Measurements from ENCODE around the gene ST3GAL3.
"Not testable (repeated sequence)": the region's sequence is repeated elsewhere in the genome, so short reads cannot be mapped to it uniquely, and the experiment has no call there.

ST3GAL3 gene

GRCh38 chr1:43828574-43828973 lies 121.2 kb downstream of the ST3GAL3 start:
- DNase-seq = no peak

DNA sequence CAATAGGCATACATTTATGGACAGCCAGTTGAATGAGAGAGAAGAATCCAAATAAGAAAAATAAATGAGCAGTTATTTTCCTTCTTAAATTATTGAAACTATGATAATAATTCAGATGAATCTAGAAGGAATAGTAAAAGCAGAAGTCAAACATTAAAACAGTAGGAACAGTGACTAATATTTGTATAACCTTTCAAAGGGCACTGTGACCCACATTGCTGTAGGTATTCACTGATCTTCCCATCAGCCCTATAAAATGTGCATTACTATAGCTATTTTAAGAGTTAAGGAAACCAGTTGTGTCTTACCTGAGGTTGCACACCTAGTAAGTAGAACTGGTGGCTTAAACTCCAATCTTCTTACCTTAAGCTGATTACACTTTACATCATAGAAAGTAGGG lies 123.5 kb downstream of the ST3GAL3 start:
- DNase-seq = no peak

GRCh38 chr1:43831851-43832250 lies 124.5 kb downstream of the ST3GAL3 start:
- DNase-seq = no peak

- no peak for DNase-seq
Measured at GRCh38 chr1:43832255-43832654, 124.9 kb downstream of the ST3GAL3 start.

- DNase-seq = no peak
Measured at GRCh38 chr1:43832998-43833397, 125.7 kb downstream of the ST3GAL3 start.

GRCh38 chr1:43833902-43834279 lies 126.6 kb downstream of the ST3GAL3 start:
- DNase-seq = not testable (repeated sequence)

- no peak for DNase-seq
Measured at GRCh38 chr1:43834280-43835081, 127.1 kb downstream of the ST3GAL3 start.

GRCh38 chr1:43835082-43836021 lies 128.0 kb downstream of the ST3GAL3 start:
- DNase-seq = no peak

DNA sequence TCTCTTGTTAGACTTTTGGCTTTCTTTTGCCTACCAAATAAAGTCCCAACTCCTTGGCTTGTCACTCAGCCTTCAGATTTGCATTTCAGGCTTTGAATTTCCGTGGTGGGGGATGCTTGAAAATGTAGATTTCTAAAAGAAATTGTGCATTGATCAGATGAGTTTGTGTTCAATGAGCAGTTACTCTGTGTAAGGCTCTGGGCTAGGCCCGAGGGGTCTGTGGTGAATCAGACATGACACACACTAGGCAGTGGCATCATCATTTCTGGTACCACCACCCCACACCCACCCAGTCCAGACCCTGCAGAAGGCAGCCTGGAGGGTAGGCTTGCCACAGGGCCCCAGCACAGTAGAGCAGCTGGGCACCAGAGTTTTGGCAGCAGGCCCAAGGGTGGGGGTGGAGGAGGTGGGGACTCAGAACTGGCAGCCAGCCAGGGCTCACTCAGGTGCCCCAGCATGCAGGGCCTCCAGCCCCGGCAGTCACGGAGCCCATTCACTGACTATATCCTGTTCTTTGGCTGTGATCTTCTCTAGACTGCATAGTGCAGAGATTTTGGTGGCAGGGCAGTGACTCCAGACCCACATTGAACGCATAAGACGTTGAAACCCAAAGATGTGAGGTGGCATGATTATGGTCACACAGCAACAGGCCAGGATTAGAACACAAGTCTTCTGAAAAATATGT lies 129.1 kb downstream of the ST3GAL3 start:
- peak; percentile 93 for DNase-seq

DNA sequence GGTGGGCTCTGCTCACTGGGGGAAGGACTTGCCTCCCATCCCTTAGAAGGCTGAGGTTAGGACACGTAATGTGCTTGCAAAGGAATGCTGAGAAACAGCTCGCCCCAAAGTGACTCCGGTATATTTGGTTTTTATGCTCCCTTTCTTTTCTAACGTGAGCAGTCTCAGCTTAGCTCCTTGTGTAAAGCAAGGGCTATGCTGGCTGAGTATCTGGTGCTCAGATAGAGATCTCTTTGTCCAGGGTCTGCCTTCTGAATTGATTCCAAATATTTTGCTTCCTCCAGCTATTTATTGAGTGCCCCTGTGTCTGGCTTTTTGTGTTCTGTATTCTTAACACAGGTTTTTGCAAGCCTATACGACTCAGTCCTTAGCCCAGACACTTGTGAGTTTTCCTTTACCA lies 131.7 kb downstream of the ST3GAL3 start:
- no peak for DNase-seq

DNA sequence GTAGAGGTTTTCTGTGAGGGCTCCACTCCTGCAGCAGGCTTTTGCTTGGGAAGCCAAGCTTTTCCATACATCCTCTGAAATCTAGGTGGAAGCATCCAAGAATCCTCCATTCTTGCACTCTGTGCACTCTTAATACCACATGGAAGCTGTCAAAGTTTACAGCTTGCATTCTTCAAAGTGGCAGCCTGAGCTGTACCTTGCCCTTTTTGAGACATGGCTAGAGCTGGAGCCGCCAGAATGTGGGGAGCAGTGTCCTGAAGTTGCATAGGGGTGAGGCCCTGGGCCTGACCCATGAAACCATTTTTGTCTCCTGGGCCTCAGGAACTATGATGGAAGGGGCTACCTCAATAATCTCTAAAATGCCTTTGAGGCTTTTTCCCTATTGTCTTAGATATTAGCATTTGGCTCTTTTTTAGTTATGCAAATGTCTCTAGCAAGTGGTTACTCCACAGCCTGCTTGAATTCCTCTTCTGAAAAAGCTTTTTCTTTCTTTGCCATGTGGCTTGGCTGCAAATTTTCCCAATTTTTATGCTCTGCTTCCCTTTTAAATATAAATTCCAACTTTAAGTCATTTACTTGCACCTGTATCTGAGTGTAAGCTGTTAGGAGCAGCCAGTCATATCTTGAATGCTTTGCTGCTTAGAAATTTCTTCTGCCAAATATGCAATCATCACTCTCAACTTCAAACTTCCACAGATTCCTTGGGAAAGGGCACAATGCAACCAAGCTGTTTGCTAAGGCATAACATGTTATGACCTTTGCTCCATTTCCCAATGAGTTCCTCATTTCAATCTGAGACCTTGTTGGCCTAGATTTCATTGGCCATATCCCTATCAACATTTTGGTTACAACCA lies 134.2 kb downstream of the ST3GAL3 start:
- no peak for DNase-seq

DNA sequence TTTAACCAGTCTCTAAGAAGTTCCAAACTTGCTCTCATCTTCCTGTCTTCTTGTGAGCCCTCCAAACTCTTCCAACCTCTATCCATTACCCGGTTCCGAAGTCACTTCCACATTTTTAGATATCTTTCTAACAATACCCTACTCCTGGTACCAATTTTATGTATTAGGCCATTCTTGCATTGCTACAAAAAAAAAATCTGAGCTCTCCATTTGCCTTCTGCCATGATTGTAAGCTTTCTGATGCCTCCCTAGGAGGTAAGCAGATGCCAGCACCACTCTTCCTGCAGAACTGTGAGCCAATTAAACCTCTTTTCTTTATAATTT lies 134.8 kb downstream of the ST3GAL3 start:
- DNase-seq = no peak

DNA sequence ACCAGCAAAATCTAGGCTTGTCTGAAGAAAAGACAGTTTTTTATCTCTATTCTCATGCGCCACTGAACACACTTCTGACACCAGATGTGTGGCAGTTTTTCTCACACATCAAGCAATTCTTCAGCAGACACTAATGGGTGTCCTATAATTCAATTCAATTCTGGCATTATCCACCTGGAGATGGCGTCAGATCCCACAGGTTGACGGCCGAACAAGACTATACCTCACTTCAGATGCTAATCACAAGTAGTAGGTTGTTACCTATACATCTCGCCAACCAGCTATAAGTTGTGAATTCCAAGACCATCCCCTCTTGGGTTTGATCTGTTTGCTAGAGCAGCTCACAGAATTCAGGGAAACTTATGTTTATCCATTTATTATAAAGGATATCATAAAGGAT lies 136.3 kb downstream of the ST3GAL3 start:
- no peak for DNase-seq

DNA sequence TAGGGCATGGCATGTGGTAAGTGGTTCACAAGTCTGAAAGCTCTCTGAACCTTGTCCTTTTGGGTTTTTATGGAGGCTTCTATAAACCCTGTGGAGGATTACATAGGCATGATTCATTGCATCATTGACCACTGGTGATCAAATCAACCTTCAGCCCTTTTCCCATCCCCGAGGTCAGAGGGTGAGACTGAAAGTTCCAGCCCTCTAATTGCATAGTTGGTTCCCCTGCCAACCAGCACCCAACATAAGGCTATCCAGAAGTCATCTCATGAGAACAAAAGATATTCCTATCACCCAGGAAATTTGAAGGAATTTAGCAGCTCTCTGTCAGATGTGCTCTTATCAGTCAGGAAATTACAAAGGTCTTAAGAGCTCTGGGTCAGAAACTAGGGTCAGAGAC lies 136.8 kb downstream of the ST3GAL3 start:
- DNase-seq = no peak

GRCh38 chr1:43847290-43847689 lies 140.0 kb downstream of the ST3GAL3 start:
- no peak for DNase-seq

DNA sequence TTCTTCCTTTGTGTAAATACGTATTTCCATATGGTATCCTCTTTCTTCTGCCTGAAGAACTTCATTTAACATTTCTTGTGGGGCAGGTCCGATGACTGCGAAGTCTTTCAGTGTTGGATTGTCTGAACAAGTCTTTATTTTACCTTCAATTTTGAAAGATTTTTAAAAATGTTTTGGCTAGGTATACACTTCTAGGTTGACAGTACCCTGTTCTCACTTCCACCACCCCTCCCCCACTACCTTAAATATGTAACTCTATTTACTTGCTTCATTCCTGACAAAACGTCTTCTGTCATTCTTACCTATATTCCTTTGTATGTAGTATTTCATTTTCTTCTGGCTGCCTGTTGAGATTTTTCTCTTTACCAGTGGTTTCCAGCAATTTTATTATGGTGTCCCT lies 140.5 kb downstream of the ST3GAL3 start:
- DNase-seq = no peak

- no peak for DNase-seq
Measured at GRCh38 chr1:43849670-43850069, 142.3 kb downstream of the ST3GAL3 start.

GRCh38 chr1:43850591-43851233 lies 143.4 kb downstream of the ST3GAL3 start:
- DNase-seq = no peak

DNA sequence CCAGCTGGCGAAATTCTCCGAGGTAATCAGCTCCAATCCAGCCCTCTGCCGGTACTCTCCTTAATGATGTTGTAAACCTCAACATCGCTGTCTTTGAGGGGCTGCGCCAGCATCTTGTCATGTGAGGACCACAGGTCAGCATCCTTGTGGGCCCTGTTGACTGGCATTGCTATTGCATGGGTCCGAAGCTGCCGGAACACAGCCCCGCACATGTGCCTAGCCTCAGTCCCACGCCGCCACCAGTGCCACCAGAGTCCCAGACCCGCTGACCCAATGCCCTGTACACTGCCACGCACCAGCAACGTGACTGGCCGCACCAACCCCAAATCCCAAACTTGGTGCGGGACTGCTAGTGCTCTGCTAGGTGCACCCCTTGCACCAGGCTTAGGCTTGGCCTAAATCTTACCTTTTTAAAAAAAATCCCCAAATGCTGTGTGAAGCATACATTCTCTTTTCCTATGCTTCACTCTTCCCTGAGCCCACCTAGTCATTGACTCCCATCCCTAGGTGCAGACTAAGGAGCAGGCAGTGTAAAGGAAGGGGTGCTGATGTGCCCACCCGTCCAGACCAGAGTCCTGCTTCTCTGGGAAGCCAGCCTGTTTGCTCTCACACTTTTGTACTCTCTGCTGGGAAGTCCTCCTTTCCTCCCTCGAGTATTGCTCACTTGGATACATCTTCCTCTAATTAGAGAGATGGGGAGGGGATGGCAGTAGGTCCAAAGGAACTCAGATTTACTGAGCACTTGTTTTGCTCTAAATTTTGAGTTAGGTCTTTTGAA lies 144.4 kb downstream of the ST3GAL3 start:
- DNase-seq = no peak

DNA sequence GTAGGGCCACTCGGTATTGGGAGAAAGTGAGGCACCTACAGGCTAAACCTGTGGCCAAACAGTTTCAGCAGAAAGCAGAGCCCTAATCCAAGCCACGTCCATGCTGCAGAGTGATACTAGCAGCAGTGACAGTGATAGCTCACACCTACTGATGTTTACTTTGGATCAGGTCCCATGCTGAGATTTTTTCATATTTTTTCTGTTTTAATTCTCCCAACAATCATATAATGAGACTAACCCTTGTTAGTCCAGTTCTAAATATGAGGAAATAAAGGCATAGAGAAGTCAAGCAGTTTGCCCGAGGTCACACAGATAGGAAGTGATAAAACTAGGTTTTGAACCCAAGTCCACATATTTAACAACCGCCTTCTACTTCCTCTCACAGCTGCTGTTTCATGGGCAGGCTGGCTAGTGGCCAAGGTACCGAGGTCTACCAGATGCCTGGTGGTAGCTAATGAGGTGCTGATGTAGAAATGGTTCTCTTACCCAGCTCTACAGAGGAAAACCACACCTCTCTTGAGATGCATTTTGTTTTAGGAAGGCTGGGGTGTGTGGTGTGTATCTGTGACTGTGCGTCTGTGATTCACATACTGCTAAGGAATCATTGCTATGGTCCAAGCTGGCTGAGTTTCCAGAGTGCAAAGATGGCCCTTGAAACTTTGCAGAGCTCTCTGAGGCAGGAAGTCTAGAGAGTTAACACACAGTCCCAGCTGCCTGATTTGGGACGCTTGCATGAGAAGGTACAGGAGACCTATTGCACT lies 146.0 kb downstream of the ST3GAL3 start:
- DNase-seq = peak; percentile 40
